ENCODE data around the gene LMO7.

GRCh38 chr13:75689686-75690085 lies 53.6 kb downstream of the LMO7 start:
- no peak for TF ChIP-seq EZH2 (IDR thresholded peaks at IDR 0.05)
- no peak for TF ChIP-seq POLR2AphosphoS5 (IDR thresholded peaks at IDR 0.05; ENCODE audit: borderline replicate concordance, low read depth, low read length)

Measured in SK-N-MC (cell line).